HEK293 (cell line): Measurements from ENCODE around the gene ANKRD52.
A peak's percentile ranks its signal among the peaks of the same experiment; 100 is the strongest.
"Not testable (repeated sequence)": the region's sequence is repeated elsewhere in the genome, so short reads cannot be mapped to it uniquely, and the experiment has no call there.

ENCODE experiments used
- CTCF ChIA-PET: fragments of 350-600 bp; formaldehyde crosslinking; extraction: SDS; loops from one replicate; lab custom pipeline; 2021; ENCODE audit warnings: antibody characterized with exemption; lab: Yijun Ruan, JAX
- POLR2A ChIA-PET: fragments of 300-600 bp; formaldehyde crosslinking; extraction: SDS; loops from one replicate; lab custom pipeline; 2020; ENCODE audit warnings: antibody characterized with exemption, inconsistent platforms; lab: Yijun Ruan, JAX
- H3K27ac ChIP-seq: fragments of 200-500 bp; sonication (Bioruptor generic); 2 replicates; pipeline ENCODE4 v1.5.1; 2014; ENCODE audit warnings: low read depth, low read length, control low read depth, inconsistent platforms; ENCODE audit errors: extremely low read depth
- H3K36me3 ChIP-seq, 2 experiments: fragments of 200-500 bp in 1 of 2; sonication (Bioruptor generic) in 1 of 2; 1 replicate in 1 of 2; 2 replicates in 1 of 2; pipeline ENCODE4 v1.5.1; 2014 to 2017; ENCODE audit warnings: inconsistent platforms in 2 of 2, low read length in 2 of 2; ENCODE audit not compliant: control insufficient read depth in 2 of 2, insufficient read depth in 1 of 2
- H3K4me1 ChIP-seq: fragments of 200-500 bp; sonication (Bioruptor generic); 2 replicates; pipeline ENCODE4 v1.5.1; 2014; ENCODE audit warnings: mild to moderate bottlenecking, low read length, inconsistent platforms; ENCODE audit not compliant: control insufficient read depth, insufficient read depth
- H3K4me3 ChIP-seq: 2 replicates; pipeline ENCODE4 v1.5.1; 2011; ENCODE audit warnings: low read depth, mild to moderate bottlenecking, control low read depth, low read length, moderate library complexity
- H3K9me3 ChIP-seq: fragments of 200-500 bp; sonication (Bioruptor generic); 2 replicates; pipeline ENCODE4 v1.5.1; 2014; ENCODE audit warnings: low read depth, low read length, inconsistent platforms; ENCODE audit not compliant: control insufficient read depth, insufficient read depth
- BCL11A ChIP-seq: fragments of 450-650 bp; formaldehyde crosslinking; IDR thresholded peaks from 2 replicates; pipeline ENCODE4 v1.5.1; 2016; ENCODE audit warnings: low read depth, missing biosample characterization, missing genetic modification characterization
- FEZF1 ChIP-seq: fragments of 450-650 bp; formaldehyde crosslinking; IDR thresholded peaks from 2 replicates; pipeline ENCODE4 v1.5.1; 2016; ENCODE audit warnings: missing biosample characterization, missing genetic modification characterization
- GLIS1 ChIP-seq: fragments of 450-650 bp; formaldehyde crosslinking; IDR thresholded peaks from 2 replicates; pipeline ENCODE4 v1.5.1; 2016; ENCODE audit warnings: missing biosample characterization, missing genetic modification characterization
- KLF17 ChIP-seq: fragments of 450-650 bp; formaldehyde crosslinking; IDR thresholded peaks from 2 replicates; pipeline ENCODE4 v1.5.1; 2016; ENCODE audit warnings: missing biosample characterization, missing genetic modification characterization
- PRDM10 ChIP-seq: fragments of 450-650 bp; formaldehyde crosslinking; IDR thresholded peaks from 2 replicates; pipeline ENCODE4 v1.5.1; 2016; ENCODE audit warnings: missing biosample characterization, missing genetic modification characterization
- PRDM4 ChIP-seq: fragments of 450-650 bp; formaldehyde crosslinking; IDR thresholded peaks from 2 replicates; pipeline ENCODE4 v1.5.1; 2017; ENCODE audit warnings: missing biosample characterization, missing genetic modification characterization
- PRDM6 ChIP-seq: fragments of 450-650 bp; formaldehyde crosslinking; IDR thresholded peaks from 2 replicates; pipeline ENCODE4 v1.5.1; 2017; ENCODE audit warnings: missing biosample characterization, missing genetic modification characterization
- SP7 ChIP-seq: fragments of 450-650 bp; formaldehyde crosslinking; IDR thresholded peaks from 2 replicates; pipeline ENCODE4 v1.5.1; 2016; ENCODE audit warnings: missing biosample characterization, missing genetic modification characterization
- ZBTB21 ChIP-seq: fragments of 450-650 bp; formaldehyde crosslinking; IDR thresholded peaks from 2 replicates; pipeline ENCODE4 v1.5.1; 2017; ENCODE audit warnings: missing biosample characterization, missing genetic modification characterization
- ZBTB44 ChIP-seq: fragments of 450-650 bp; IDR thresholded peaks from 2 replicates; pipeline ENCODE4 v1.5.1; 2018; ENCODE audit warnings: missing biosample characterization, mild to moderate bottlenecking, missing genetic modification characterization
- ZIC2 ChIP-seq: fragments of 450-650 bp; formaldehyde crosslinking; IDR thresholded peaks from 2 replicates; pipeline ENCODE4 v1.5.1; 2016; ENCODE audit warnings: missing biosample characterization, missing genetic modification characterization
- ZNF146 ChIP-seq: fragments of 450-650 bp; formaldehyde crosslinking; IDR thresholded peaks from 2 replicates; pipeline ENCODE4 v1.5.1; 2016; ENCODE audit warnings: missing biosample characterization, missing genetic modification characterization
- ZNF335 ChIP-seq: fragments of 450-650 bp; formaldehyde crosslinking; conservative IDR thresholded peaks from 2 replicates; pipeline ENCODE4 v1.5.1; 2016; ENCODE audit warnings: missing biosample characterization, missing genetic modification characterization
- ZNF362 ChIP-seq: fragments of 450-650 bp; formaldehyde crosslinking; IDR thresholded peaks from 2 replicates; pipeline ENCODE4 v1.5.1; 2016; ENCODE audit warnings: missing biosample characterization, missing genetic modification characterization
- ZNF366 ChIP-seq: fragments of 450-650 bp; formaldehyde crosslinking; conservative IDR thresholded peaks from 2 replicates; pipeline ENCODE4 v1.5.1; 2016; ENCODE audit warnings: missing biosample characterization, missing genetic modification characterization
- ZNF394 ChIP-seq: fragments of 450-650 bp; formaldehyde crosslinking; IDR thresholded peaks from 2 replicates; pipeline ENCODE4 v1.5.1; 2016; ENCODE audit warnings: missing biosample characterization, missing genetic modification characterization, mild to moderate bottlenecking, moderate library complexity, borderline replicate concordance
- ZNF629 ChIP-seq: fragments of 450-650 bp; formaldehyde crosslinking; IDR thresholded peaks from 2 replicates; pipeline ENCODE4 v1.5.1; 2017; ENCODE audit warnings: missing biosample characterization, missing genetic modification characterization
- ZNF639 ChIP-seq: fragments of 450-650 bp; formaldehyde crosslinking; IDR thresholded peaks from 2 replicates; pipeline ENCODE4 v1.5.1; 2016; ENCODE audit warnings: missing biosample characterization, missing genetic modification characterization
- ZNF660 ChIP-seq: fragments of 450-650 bp; IDR thresholded peaks from 2 replicates; pipeline ENCODE4 v1.5.1; 2018; ENCODE audit warnings: missing biosample characterization, mild to moderate bottlenecking, missing genetic modification characterization

The ANKRD52 gene

GRCh38 chr12:56196818-56197550 lies 61.2 kb downstream of the ANKRD52 start:
- H3K4me1 ChIP-seq, H3K9me3 ChIP-seq, H3K27ac ChIP-seq, H3K4me3 ChIP-seq, H3K36me3 ChIP-seq: not testable (repeated sequence)
- CTCF ChIA-PET: interaction anchor here (0.7 to 3.0 kb wide), 10 partner anchors 8 to 267 kb away, joined by 3 to 14 read pairs (median 4); partner anchors contain the start of genes RNF41 and SMARCC2
- POLR2A ChIA-PET: interaction anchor here (0.6 to 2.4 kb wide), 7 partner anchors 25 to 551 kb away, joined by 3 to 17 read pairs (median 3); partner anchors contain the start of genes ANKRD52, ESYT1 and RNF41
- TF ChIP-seq ZNF639 (tag by site-specific recombination) (peak; percentile 60), GLIS1 (tag by site-specific recombination) (0 out of 2 replicates have a peak, but pooled peaks have one; percentile 7), FEZF1 (peak; percentile 30; the same call in 1 of the 2 replicates), ZNF660 (tag by site-specific recombination) (peak; percentile 93), PRDM10 (tag by site-specific recombination) (peak; percentile 50; the same call in 1 of the 2 replicates), SP7 (tag by site-specific recombination) (peak; percentile 69), ZNF394 (tag by site-specific recombination) (peak; percentile 50; the same call in 1 of the 2 replicates), ZNF335 (tag by site-specific recombination) (peak; percentile 35; the same call in 1 of the 2 replicates), KLF17 (peak; percentile 62; the same call in 1 of the 2 replicates), ZNF146 (tag by site-specific recombination) (0 out of 2 replicates have a peak, but pooled peaks have one; percentile 40), PRDM4 (tag by site-specific recombination) (peak; percentile 33; the same call in 1 of the 2 replicates), ZNF366 (tag by site-specific recombination) (peak; percentile 89), ZIC2 (tag by site-specific recombination) (peak; percentile 34; the same call in 1 of the 2 replicates), ZNF362 (peak; percentile 87), ZNF629 (tag by site-specific recombination) (peak; percentile 96), BCL11A (tag by site-specific recombination) (0 out of 2 replicates have a peak, but pooled peaks have one; percentile 23), ZBTB44 (tag by site-specific recombination) (peak; percentile 58; the same call in 1 of the 2 replicates), ZBTB21 (peak; percentile 78), PRDM6 (tag by site-specific recombination) (peak; percentile 85)
